ENCODE data around the gene GPRIN1.

DNA sequence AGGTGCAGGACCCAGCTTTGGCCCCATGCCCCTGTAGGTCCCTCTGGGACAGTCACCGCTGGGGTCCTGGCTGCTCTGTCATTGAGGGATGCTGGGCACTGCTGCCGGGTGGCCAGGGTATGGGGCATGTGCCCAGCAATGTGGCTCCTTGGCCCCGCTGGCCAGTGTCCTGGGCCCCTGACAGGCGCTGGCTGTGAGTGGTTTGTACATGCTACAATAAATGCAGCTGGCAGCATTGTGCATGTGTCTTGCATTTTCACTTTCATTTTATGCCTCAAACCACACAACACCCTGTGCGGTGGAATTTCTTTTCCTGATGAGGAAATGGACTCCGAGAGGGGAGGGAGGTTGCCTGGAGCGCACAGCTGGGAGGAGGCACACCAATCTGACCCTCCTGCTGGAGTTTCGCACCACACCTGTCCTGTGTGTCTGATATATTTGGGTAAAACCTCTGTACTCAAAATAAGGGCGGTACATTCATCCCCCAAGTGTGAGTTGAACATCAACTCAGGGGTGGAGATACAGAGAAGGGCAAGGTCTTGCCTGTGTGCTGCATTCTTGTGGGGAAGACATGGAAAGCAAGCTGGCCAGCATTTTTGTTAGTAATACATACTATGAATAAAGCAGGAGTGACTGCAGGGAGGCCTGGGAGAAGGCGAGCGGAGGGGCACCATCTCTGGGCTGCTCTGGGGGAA lies 49.0 kb upstream of the GPRIN1 start:
- no peak for TF ChIP-seq CTCF (IDR thresholded peaks at IDR 0.05)
- TF ChIP-seq POLR2AphosphoS5 (IDR thresholded peaks at IDR 0.05): no peak
